ENCODE measurements around the gene CCND3.

GRCh38 chr6:41935685-41936072 is 5.9 kb downstream of the CCND3 start:
- no peak for TF ChIP-seq ELF4 (IDR thresholded peaks at IDR 0.05)
- no peak for TF ChIP-seq TARDBP (IDR thresholded peaks at IDR 0.05)
- no peak for TF ChIP-seq SP1 (IDR thresholded peaks at IDR 0.05)
- TF ChIP-seq LEF1 (IDR thresholded peaks at IDR 0.05; ENCODE audit: borderline replicate concordance), result no peak
- TF ChIP-seq FOXM1 (IDR thresholded peaks at IDR 0.05; ENCODE audit: borderline replicate concordance), result no peak
- TF ChIP-seq FOXK2 (IDR thresholded peaks at IDR 0.05), result no peak
- TF ChIP-seq PKNOX1 (IDR thresholded peaks at IDR 0.05), result no peak
- TF ChIP-seq FOXA1 (IDR thresholded peaks at IDR 0.05), result no peak
- no peak for TF ChIP-seq SUZ12 (IDR thresholded peaks at IDR 0.05)
- no peak for TF ChIP-seq ZNF384 (IDR thresholded peaks at IDR 0.05)
- no peak for TF ChIP-seq ARNT (IDR thresholded peaks at IDR 0.05)
- TF ChIP-seq BHLHE40 (IDR thresholded peaks at IDR 0.05; ENCODE audit: borderline replicate concordance), result no peak
- TF ChIP-seq CTBP1 (IDR thresholded peaks at IDR 0.05; ENCODE audit: borderline replicate concordance), result no peak
- no peak for TF ChIP-seq NFRKB (IDR thresholded peaks at IDR 0.05)
